ENCODE measurements around the gene SLC25A47.

GRCh38 chr14:100364403-100364802 is 41.3 kb downstream of the SLC25A47 start:
- TF ChIP-seq CTCF (IDR thresholded peaks at IDR 0.05) (no peak), EP300 (IDR thresholded peaks at IDR 0.05) (no peak)

Data from sigmoid colon (tissue), 4 donors.